GM21390 (cell line): ENCODE results near the gene ANKS4B.
"Not testable (repeated sequence)": the region's sequence is repeated elsewhere in the genome, so short reads cannot be mapped to it uniquely, and the experiment has no call there.

Experiments used
- ATAC-seq: cut with Tn5 transposase; IDR thresholded peaks from one replicate; pipeline ENCODE4 v1.9.1; 2021; ENCODE audit not compliant: unreplicated experiment

The ANKS4B gene

GRCh38 chr16:21289789-21290188 lies 56.3 kb downstream of the ANKS4B start:
- not testable (repeated sequence) for ATAC-seq

- ATAC-seq, result peak; percentile 53
Measured at GRCh38 chr16:21300309-21301167, 67.0 kb downstream of the ANKS4B start.

GRCh38 chr16:21301168-21301894 lies 67.8 kb downstream of the ANKS4B start:
- ATAC-seq, result peak; percentile 58

GRCh38 chr16:21301895-21302291 lies 68.4 kb downstream of the ANKS4B start:
- ATAC-seq, result no peak

GRCh38 chr16:21302454-21302853 lies 69.0 kb downstream of the ANKS4B start:
- no peak for ATAC-seq

GRCh38 chr16:21302898-21303528 lies 69.5 kb downstream of the ANKS4B start:
- no peak for ATAC-seq
